HG03064 (cell line): Measurements from ENCODE around the gene SLC48A1.

Experiments
- ATAC-seq: cut with Tn5 transposase; IDR thresholded peaks from one replicate; pipeline ENCODE4 v1.9.1; 2021; ENCODE audit warnings: low read depth; ENCODE audit not compliant: unreplicated experiment

The SLC48A1 gene

DNA sequence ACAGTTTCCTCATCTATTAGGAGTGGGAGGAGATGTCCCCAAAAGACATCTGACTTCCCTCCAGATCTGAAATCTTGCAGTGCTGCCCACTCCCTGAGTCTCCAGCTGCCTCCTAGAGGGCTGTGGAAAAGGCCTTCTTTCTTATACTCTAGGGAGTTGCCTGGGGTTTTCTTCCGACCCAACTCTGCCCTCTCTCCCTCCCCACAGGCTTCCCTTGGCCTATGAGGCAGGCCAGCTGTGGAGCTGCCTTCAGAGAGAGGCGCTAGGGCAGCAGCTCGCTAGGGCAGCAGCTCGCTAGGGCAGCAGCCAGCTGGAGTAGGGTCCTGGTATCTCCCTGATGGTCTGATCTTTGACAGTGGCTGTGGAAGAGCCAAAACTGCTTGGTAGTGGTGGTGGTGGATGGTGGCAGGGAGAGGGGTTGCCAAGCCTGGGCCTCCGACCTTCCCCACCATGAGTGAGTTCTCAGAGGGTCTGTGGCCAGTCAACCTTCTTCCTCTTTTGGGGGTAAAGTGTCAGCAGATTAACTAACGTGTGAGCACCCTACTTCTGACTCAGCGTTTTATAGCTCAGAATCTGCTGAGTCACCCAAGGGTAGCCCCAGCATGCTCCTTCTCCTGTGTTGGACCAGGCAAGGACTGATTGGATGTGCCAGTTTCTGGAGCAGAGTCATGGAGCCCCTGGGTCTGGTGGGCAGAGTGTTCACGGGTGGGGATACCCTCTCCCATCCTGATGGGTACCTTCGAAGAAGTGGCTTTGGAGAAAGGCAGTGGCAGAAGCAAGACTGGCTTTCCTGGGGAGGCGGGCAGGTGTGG lies 2.3 kb downstream of the SLC48A1 start:
- no peak for ATAC-seq

DNA sequence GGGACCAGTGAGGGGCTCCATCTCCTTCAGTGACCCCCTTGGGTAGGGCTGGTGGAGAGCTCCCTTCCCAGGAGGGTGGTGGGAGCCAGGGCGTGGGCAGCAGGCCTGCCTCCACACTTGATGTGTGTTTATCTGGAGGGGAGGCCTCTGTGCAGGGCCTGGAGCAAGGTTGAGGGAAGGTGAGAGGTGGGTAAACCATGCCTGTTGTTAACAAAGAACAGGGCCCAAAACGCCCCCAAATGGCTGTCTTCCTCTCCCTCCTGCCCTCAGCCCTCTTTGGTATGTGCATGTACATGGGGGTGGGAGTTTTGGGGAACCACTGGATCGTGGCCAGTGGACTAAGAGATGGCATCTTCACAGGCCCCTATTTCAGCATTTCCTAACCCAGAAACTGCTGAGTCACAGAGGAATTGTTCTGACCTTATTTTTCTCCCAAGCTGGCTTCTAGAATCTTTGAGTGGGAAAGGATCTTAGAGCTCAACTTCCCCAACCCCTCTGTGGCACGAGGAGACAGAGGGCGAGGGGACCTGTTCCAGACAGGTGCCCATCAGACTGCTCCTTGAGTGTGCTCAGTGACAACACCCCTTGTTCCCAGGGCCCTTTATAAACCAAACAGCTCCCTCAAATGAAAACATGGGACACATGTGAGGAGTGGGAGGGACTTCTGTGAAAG lies 3.6 kb downstream of the SLC48A1 start:
- ATAC-seq: no peak

DNA sequence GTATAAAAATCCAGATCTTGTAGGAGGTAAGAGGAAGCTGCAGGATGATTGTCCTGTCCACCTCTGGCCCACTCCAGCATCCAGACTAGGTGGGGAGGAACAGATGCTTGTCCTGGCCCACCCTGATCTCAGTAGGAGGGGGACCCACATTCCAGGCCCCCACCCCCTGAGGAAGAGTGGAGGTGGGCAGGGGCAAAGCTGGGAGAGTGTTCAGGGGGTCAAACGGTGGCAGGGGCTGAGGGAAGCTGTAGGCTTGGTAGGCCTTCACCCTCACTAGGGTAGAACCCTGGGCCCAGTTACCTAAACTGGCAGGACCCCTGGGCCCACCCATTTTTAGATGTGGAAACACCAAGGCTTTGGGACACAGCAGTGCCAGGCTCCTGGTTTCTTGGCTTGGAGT lies 4.1 kb downstream of the SLC48A1 start:
- no peak for ATAC-seq

DNA sequence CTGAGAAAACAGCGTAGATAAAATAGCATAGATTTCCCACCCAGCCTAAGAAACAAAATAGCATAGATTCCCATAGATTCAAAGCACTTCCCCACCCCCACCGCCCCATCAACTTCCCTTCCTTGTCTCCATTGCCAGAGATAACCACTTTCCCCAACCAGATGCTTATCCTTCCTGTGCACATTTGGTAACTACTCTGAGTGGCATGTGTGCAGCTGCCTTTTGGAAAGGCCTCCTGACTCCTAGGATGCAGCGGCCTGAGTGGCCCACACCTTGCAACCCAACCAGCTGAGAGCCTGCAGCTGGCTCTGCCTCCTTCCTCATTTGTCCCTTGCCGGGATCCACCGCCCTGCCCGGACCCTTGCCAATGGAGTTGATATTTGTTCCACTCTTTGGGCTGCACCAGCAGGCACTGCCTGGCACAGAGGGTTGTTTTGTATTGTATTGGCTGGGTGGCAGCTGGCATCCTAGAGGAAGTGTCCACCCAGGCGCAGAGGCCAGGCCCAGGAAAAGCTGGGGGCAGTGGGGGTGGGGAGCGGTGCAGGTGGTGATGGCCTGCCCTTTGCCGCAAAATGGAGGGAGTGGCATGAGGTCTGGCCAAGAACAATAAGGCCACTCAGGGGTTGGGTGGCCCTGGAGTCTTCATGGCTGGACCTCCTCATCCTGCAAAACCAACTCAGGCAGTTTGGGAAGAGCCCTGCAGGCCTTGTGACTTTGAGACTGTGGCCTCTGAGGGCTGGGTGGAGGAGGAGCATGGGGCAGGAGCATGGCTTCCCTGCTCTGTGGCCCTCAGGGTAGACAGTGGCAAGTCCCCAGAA lies 4.9 kb downstream of the SLC48A1 start:
- ATAC-seq: no peak

DNA sequence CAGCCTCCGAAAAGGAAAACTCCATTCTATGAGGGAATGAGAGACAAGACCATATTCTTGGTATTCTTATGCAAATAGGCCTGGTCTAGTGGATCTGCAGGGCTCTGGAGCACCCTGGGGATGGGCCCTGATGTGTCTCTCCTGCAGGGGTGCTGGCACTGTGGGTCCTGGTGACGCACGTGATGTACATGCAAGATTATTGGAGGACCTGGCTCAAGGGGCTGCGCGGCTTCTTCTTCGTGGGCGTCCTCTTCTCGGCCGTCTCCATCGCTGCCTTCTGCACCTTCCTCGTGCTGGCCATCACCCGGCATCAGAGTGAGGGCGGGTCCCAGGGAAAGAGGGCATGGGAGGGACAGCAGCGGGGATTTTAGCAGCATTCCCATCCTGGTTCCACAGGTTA lies 5.8 kb downstream of the SLC48A1 start:
- ATAC-seq: no peak

DNA sequence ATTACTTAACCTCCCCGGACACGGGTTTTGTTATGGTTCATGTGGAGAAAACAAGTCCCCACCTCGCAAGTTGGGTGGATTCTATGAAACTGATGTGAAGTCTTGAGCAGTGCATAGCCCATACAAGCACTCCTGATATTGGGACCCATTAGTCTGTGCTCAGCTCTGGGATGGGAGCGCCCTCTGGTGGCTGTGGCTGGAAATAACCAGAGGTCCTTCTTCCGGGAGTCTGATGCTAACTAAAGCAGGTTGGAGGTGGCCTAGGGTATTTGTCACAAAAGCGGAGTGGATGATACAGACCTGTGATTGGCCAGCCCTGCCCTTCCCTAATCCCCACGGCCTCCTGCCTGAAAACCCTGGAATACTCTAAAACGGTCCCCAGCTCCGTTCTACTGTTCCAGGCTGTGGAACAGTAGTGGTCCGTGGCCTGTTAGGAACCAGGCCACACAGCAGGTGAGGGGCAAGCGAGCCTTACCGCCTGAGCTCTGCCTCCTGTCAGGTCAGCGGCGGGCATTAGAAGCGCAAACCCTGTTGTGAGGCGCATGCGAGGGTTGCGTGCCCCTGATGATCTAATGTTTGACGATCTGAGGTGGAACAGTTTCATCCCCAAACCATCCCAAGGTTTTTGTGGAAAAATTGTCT lies 6.4 kb downstream of the SLC48A1 start:
- ATAC-seq: no peak

DNA sequence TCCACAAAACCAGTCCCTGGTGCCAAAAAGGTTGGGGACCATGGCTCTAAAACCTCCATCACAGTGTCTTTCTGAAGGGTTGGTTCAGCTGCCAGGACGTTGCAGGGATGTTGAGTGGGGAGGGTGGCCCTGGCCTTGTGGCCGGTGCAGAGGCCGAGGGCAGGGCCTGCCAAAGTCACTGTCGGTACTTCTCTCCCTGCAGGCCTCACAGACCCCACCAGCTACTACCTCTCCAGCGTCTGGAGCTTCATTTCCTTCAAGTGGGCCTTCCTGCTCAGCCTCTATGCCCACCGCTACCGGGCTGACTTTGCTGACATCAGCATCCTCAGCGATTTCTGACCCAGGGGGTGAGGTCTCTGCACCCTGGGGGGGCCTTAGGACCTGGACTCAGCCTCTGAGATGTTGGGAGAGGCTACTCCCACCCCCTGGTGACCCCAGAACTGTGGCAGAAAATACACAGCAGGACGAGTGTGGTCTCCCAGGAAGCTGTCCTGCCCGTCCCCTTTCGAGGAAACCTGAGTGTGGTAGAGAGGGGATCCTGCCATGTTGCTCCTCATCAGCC lies 7.0 kb downstream of the SLC48A1 start:
- ATAC-seq: no peak

DNA sequence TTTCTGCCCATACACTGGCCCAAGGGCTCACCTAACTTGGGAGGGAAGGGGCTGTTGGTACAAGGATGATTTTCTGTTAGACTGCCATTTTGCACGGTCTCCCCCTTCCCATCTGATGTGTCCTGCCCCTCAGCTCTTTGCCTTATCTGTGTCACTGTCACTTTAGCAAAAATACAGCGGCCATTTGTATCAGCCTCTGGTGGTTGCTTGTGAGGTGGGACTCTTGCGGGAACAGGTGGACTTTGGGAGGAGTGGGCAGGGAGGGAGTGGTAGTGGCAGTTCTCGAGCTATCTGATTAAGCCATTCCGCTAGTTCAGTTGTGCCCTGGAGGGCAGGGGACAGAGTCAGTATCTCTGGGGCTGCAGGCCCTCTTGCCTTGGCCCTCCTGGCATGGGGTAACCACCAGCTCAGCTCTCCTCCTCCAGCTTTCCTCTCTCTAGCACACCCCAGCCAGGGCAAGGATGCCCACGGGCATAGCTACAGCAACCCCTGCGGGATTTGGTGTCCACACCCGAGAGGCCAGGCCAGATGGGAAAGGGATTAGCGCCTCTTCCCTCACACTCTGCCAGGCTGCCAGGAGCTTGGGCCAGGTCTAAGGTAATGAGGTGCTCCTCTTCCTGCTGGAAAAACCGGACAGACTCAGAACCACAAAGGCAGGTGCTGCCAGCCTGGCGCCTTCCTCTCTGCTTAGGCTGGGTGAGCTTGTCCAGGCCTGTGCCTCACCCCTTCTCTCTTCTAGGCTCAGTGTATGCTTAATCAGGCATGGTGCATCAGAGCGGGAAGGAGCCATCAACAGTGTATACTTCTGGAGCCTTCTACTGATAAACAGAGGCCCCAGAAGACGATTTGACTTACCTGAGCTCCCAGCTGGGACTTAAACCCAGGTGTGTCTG lies 8.7 kb downstream of the SLC48A1 start:
- ATAC-seq: no peak

DNA sequence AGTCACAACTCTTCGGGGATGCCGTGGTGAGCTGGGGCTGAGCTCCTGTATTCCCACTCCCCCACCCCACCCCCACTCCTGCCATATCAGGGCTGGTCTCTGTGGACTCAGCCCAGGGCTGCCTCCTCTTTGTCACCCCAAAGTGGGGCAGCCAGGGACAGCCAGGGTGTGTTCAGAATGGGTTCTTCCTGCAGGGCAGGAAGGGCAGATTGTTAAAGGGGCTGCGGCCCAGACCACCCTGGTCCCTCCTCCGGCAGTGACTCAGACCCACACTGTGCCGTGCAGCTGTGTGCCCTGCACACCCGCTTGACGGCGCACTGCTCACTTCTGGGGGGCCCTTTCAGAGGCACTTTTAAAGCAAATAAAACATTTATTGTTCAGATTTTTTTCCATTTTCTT lies 9.3 kb downstream of the SLC48A1 start:
- ATAC-seq: no peak

DNA sequence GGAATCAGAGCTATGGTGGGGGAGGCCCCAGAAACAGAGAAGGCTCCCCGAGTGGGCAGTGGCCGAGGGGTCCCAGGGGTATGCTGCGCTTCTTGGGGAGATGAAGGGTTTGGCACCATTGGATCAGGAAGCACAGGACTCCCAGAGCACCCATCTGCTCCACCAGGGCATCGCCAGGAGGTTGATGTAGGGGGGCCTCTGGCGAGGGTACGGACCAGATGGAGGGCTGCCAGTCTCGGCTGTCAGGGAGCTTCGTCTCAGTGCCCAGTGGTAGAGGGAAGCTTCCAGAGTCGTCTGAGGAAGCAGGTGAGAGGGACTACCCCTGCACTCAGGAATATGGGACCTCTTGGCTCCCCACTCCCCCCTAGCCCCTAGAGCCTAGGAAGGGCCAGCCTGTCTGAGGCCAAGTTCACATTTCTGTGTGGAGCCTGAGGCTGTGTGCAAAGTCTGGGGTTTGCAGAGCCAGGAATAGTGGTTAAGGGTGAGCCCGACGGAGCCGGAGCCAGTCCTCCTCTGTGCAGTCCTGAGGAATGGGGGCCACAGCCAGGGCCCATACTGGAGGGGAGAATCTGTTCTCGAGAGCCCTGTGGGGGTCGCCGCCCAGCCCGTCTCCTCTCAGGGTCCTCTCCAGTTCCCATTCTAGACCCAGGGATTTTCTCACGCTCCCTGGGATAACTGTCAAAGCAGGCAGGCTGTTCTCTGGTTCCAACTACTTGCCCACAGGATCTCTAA lies 10.2 kb downstream of the SLC48A1 start:
- ATAC-seq: no peak

DNA sequence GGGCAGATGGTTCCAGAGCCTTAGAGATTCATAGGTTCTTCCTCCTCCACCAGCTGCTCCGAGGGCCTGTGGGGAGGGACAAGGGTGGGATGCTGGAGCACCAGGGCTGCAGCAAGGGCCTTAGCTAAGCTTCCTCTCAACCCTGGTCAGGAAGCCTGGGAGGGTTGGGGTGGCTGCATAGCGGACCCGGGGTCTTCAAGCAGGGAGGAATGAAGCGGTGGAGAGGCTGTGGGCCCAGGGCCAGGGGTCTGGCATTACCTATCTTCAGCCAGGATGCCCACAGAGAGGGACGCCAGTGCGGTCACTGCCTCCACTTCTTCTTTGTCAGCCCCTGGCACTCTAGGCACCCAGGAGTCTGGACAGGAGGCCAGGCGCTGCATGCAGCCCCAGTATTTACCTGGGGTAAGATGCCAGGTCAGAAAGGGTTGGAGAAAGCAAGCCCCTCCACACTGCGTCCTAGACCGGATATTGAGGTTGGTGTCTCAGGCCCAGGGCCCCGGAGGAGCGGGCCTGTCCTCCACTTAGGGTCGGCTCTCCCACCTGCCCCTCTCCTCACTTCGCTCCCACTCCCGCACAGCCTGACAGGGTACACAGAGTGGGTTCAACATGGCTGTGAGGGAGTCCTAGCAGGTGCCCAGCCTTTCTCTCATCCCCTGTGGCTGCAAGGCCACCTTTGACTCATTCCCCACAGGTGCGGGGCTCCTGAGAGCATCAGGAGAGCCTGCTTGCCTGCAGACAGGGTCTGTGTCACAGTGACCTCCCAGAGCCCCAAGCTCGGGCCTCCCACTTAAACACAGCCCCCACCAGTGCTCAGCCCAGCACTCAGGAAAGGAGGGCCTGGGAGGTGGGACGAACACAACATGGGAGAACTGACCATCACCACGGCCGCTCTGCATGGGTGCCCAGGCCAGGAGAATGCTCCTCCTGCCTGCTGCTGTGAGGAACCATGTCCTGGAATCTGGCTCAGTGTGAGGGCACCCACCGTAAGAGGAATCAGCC lies 11.1 kb downstream of the SLC48A1 start:
- ATAC-seq: no peak

DNA sequence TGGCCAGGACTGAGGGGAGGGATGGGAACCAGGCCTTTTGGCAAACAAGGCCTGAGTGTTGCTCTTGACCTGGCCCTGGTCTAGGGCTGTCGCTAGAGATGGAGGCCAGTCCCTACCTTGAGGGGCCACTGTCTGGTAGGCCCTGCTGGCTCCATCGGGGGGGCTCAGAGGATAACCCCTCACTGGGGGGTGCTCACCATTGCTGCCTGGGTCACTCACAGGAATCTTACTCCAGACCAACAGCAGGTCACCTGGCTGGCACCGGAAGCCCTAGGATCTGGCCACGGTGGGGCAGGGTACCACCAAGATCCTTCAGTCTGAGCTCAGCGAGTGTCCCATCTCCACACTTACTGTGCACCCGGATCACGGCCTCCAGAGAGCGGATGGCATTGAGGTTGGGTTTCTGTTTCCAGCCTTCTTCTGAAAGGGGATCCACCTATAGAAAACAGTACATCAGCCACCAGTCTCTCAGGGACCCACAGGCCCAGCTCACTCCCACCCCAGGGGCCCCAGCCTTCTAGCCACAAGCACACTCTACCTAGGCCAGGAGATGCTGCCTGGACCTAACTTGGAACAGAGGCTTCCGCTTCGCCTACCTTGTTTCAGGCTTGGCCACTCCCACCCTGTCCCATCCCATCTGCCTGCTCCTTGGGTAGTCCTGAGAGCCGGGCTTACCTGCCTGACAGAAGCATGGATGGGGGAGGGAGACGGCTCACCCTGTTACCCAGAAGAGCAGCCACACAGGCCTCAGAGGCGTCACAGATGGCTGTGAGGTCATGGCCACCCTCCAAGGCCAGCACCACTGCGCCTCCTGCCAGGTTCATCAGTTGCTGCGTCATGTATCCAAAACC lies 12.2 kb downstream of the SLC48A1 start:
- ATAC-seq: no peak

DNA sequence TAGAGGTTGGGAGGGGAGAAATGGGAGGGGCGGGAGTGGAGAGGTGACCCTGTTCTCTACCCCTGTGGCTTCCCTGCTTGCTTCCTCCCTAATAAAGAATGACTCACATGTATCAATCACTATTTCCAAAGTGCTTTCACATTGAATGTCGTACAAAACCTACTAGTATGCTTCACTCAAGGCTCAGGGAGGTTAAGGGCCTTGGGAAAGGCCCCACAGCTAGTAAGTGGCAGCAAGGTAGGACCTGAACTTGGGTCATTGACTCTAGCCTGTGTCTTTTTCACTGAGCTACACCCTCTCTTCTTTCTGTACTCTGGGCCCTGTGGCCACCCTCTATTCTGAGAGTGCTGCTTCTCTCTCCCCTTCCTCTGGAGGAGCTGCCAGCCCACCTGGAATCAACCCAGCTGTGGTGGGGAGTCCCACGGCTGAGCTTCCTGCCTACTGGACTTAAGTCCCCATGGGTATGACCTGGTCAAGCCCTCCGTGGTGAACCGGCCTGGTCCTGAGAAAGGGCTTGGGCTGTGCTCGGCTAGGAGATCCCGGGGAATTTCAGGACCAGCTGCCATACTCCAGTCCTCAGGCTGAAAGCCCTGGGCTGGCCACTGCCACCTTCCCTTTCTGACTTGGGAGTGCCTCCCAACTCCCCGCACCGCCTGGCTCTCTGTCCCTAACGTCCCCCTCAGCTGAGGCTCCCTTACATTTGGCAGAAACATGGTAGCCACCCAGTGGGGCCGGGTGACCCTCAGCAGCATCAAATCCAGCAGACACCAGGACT lies 13.0 kb downstream of the SLC48A1 start:
- no peak for ATAC-seq

DNA sequence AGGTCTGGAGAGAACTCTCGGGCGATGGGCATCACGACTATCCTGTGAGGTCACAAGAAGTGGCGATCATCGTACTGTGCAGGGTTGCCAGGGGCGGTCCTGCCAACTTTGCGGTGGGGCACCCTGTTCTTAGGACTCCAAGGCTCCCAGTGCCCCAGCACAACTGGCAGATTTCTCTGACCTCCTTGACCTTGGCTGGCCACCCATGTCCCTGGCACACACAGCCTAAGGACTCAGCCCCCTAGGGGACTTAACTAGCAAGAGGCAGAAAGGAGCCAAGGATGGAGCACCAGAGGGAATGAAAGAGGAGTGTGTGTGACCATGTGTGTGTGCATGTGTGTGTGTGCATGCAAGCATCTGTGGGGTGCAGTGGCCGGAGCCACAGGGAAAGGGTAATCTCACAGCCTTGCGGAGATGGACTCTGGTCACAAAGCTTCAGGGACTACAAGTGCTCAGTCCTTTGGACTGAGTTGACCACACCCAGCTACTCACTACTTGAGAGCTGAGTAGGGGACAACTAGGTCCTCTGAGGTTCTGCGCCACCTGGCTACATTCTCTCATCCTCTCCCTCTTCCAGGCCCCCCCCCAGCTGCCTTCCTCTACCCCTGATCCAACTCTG lies 13.7 kb downstream of the SLC48A1 start:
- no peak for ATAC-seq

DNA sequence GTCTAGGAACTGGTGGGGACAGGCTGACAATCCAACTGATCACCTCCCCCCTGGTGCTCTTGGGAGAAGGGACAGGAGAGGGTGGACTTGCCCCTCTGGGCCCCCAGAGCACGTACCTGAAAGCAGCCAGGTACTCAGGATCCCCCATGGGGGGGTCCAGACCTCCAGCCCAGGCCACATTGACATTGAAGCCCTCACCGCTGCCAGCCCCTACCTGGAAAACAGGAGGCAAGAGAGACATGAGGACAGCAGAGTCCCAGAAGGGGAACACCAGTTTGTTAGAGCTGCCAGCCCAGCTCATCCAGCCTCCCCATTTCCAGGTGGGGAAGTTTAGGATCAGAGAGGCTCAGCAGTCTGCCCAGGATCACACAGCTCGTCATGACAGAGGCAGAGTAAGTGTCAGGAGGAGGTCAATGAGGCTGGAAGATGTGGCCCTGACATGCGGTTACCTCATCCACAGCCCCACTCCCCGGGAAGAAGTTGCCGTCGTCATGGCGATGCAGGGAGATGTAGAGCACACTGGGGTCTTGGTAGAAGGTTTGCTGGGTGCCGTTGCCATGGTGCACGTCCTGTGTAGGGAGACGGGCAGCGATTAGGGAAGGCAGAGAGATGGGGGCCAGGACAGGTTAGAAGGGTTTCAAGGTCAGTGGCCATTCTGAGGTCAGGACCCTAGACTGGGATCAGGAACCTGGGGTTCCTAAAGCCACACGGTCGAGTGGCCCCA lies 14.7 kb downstream of the SLC48A1 start:
- ATAC-seq: no peak
